Neural progenitor cell (in vitro differentiated cells): ENCODE results near the gene KRT76.

Experiments used
- CTCF ChIP-seq: fragments of 200-600 bp; sonication (generic); IDR thresholded peaks from 2 replicates; pipeline ENCODE4 v1.5.1; 2017; ENCODE audit warnings: antibody characterized with exemption, mild to moderate bottlenecking
- EZH2 ChIP-seq: fragments of 200-600 bp; sonication (generic); IDR thresholded peaks from 2 replicates; pipeline ENCODE4 v1.6.1; 2017; ENCODE audit warnings: antibody characterized with exemption, mild to moderate bottlenecking, moderate library complexity

DNA sequence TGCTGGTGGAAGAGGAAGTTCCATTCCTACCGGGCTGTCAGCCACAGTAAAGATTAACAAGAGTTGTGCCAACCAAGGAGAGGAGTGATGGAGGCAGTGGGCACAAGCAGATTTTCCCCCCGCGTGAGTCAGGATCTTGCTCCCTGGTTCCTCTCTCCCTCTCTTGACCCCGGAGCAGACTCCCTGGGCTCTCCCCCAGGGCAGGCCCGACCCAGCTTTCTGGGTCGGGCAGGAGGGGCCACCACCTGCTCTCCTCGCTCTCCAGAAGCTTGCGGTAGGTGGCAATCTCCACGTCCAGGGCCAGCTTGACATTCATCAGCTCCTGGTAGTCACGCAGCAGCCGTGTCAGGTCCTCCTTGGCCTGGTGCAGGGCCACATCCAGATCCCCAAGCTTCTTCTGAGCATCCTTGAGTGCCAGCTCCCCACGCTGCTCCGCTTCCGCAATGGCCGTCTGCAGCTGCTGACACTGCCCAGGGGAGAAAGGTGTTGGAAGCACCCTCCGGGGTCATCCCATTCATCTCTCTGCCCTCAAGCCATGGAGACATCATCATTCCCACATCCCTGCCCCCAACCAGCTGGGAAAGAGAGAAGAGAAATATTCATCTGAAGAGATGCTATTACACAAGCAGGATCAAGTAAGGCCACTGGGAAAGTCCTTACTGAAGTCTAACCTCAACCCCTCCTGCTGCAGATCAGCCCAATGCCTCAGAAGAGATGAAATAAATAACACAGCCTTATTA, 45.8 kb upstream of the KRT76 start:
- TF ChIP-seq CTCF (no peak), EZH2 (no peak)
